ENCODE data around the gene WNT3.

Gene WNT3

GRCh38 chr17:46771561-46772474, 46.7 kb downstream of the WNT3 start (continued):
- peak; percentile 81 for TF ChIP-seq HIC1 (tag by site-specific recombination; IDR thresholded peaks at IDR 0.05)
- TF ChIP-seq ZEB2 (tag by site-specific recombination; IDR thresholded peaks at IDR 0.05): peak; percentile 95
- no peak; the same call in 1 of the 2 replicates for TF ChIP-seq ZNF777 (tag by site-specific recombination; IDR thresholded peaks at IDR 0.05; ENCODE audit: borderline replicate concordance)
- no peak for TF ChIP-seq ZNF280D (tag by site-specific recombination; IDR thresholded peaks at IDR 0.05)
- no peak for TF ChIP-seq SALL2 (tag by site-specific recombination; IDR thresholded peaks at IDR 0.05; ENCODE audit: borderline replicate concordance)
- peak; percentile 57; the same call in 1 of the 2 replicates for TF ChIP-seq KLF9 (tag by site-specific recombination; IDR thresholded peaks at IDR 0.05; ENCODE audit: low read depth)
- TF ChIP-seq KLF8 (tag by site-specific recombination; IDR thresholded peaks at IDR 0.05): peak; percentile 77; the same call in 1 of the 2 replicates
- no peak for TF ChIP-seq ZNF426 (tag by site-specific recombination; IDR thresholded peaks at IDR 0.05)
- TF ChIP-seq ZNF843 (tag by site-specific recombination; IDR thresholded peaks at IDR 0.05): peak; percentile 72
- 0 out of 2 replicates have a peak, but pooled peaks have one; percentile 40 for TF ChIP-seq IKZF3 (tag by site-specific recombination; IDR thresholded peaks at IDR 0.05)
- TF ChIP-seq ZNF10 (tag by site-specific recombination; IDR thresholded peaks at IDR 0.05): peak; percentile 26; the same call in 1 of the 2 replicates
- TF ChIP-seq GLI2 (tag by site-specific recombination; IDR thresholded peaks at IDR 0.05; ENCODE audit: borderline replicate concordance, low read depth): no peak
- TF ChIP-seq ZNF660 (tag by site-specific recombination; IDR thresholded peaks at IDR 0.05): peak; percentile 61
- peak; percentile 75 for TF ChIP-seq ZNF629 (tag by site-specific recombination; IDR thresholded peaks at IDR 0.05)
- TF ChIP-seq ZNF37A (tag by site-specific recombination; IDR thresholded peaks at IDR 0.05): no peak
- TF ChIP-seq ZNF596 (tag by site-specific recombination; IDR thresholded peaks at IDR 0.05): no peak
- TF ChIP-seq GLIS1 (tag by site-specific recombination; IDR thresholded peaks at IDR 0.05): peak; percentile 17; the same call in 1 of the 2 replicates
- TF ChIP-seq ZNF449 (tag by site-specific recombination; IDR thresholded peaks at IDR 0.05): 0 out of 2 replicates have a peak, but pooled peaks have one; percentile 16
- peak; percentile 68 for TF ChIP-seq ZBTB10 (tag by site-specific recombination; IDR thresholded peaks at IDR 0.05)
- TF ChIP-seq ZNF18 (tag by site-specific recombination; IDR thresholded peaks at IDR 0.05): no peak
- no peak for TF ChIP-seq PRDM6 (tag by site-specific recombination; IDR thresholded peaks at IDR 0.05)
- TF ChIP-seq ZNF324 (tag by site-specific recombination; IDR thresholded peaks at IDR 0.05): peak; percentile 50; the same call in 1 of the 2 replicates
- no peak for TF ChIP-seq TCF7L2 (IDR thresholded peaks at IDR 0.05; ENCODE audit: borderline replicate concordance, low read depth, low read length)
